Calu3 (cell line): ENCODE data around the gene MT1X. TPM values are rescaled to one million over a fixed set of nuclear protein-coding genes. Genes with fewer than 3 reads are reported as not detected.

ENCODE experiments used
- BruUV-seq: library from RNA; stranded (reverse); fragments of 400-500 nt; replicated peaks from 2 replicates; lab custom pipeline; 2021; lab: Mats Ljungman, UMichigan
- CTCF ChIA-PET: fragments of 300-600 bp; sonication (Branson Sonifier 250); formaldehyde crosslinking; loops from one replicate; lab custom pipeline; 2022; ENCODE audit warnings: antibody characterized with exemption; lab: Charles Lee
- DNase-seq: peaks from one replicate; pipeline ENCODE4 v3.0.0; 2022
- H3K27ac Mint-ChIP-seq: one replicate; pipeline ENCODE4 v1.8.0; 2022; ENCODE audit warnings: mixed read lengths; ENCODE audit not compliant: unreplicated experiment
- H3K27me3 Mint-ChIP-seq: one replicate; pipeline ENCODE4 v1.8.0; 2022; ENCODE audit warnings: mixed read lengths; ENCODE audit not compliant: unreplicated experiment
- H3K36me3 Mint-ChIP-seq: one replicate; pipeline ENCODE4 v1.8.0; 2022; ENCODE audit warnings: mild to moderate bottlenecking, moderate library complexity, mixed read lengths; ENCODE audit not compliant: insufficient read depth, unreplicated experiment
- H3K4me1 Mint-ChIP-seq: one replicate; pipeline ENCODE4 v1.8.0; 2022; ENCODE audit warnings: mild to moderate bottlenecking, low read depth, mixed read lengths; ENCODE audit not compliant: unreplicated experiment
- H3K4me3 Mint-ChIP-seq: one replicate; pipeline ENCODE4 v1.8.0; 2022; ENCODE audit warnings: mild to moderate bottlenecking, low read depth, moderate library complexity, mixed read lengths; ENCODE audit not compliant: unreplicated experiment
- H3K9me3 Mint-ChIP-seq: one replicate; pipeline ENCODE4 v1.8.0; 2022; ENCODE audit warnings: low read depth, mixed read lengths; ENCODE audit not compliant: unreplicated experiment
- intact Hi-C: fragments of 100-400 bp; cut with micrococcal nuclease; formaldehyde crosslinking; loops from one replicate; pipeline ENCODE4 v1.10.0; 2022; ENCODE audit not compliant: unreplicated experiment
- total RNA-seq: library from RNA; stranded (reverse); gene quantifications from 2 replicates; pipeline ENCODE4 v1.2.3, GENCODE V29; 2022
- TF ChIP-seq, protein P1 (sequence below): fragments of 200-600 bp; IDR thresholded peaks from one replicate; pipeline ENCODE4 v1.8.0; 2022; ENCODE audit warnings: antibody characterized with exemption; ENCODE audit not compliant: unreplicated experiment

Gene MT1X
- total RNA-seq, 1 experiment from 2014 or later: 5.3 TPM

DNA sequence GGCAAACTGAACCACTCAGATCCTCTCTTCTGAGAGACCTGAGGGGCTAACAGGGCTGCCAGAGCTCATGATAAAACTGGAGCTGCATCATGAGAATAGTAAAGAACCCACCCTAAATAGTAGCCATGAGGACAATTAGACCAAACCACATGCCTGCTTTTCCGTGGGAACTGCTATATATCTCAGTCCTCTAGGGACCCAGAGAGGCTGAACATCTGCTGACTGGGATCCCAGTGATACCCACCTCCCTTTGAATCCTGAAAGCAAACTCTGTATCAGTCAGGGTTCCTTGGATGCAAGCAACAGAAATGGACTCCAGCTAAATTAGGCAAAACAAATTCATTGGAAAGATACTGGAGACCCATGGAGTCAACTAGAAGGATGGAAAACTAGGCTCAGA is 6.5 kb downstream of the MT1X start:
- H3K4me3 Mint-ChIP-seq: no peak overlapping the region
- peaks cover 13% of the 10 kb centered on the region for H3K27me3 Mint-ChIP-seq
- CTCF ChIA-PET: no interaction called here
- H3K36me3 Mint-ChIP-seq: no peaks in the 10 kb centered on the region
- TF ChIP-seq, protein P1, sequence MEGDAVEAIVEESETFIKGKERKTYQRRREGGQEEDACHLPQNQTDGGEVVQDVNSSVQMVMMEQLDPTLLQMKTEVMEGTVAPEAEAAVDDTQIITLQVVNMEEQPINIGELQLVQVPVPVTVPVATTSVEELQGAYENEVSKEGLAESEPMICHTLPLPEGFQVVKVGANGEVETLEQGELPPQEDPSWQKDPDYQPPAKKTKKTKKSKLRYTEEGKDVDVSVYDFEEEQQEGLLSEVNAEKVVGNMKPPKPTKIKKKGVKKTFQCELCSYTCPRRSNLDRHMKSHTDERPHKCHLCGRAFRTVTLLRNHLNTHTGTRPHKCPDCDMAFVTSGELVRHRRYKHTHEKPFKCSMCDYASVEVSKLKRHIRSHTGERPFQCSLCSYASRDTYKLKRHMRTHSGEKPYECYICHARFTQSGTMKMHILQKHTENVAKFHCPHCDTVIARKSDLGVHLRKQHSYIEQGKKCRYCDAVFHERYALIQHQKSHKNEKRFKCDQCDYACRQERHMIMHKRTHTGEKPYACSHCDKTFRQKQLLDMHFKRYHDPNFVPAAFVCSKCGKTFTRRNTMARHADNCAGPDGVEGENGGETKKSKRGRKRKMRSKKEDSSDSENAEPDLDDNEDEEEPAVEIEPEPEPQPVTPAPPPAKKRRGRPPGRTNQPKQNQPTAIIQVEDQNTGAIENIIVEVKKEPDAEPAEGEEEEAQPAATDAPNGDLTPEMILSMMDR: no peak
- intact Hi-C loops: no loop called here
- BruUV-seq: no TSS peak
- H3K4me1 Mint-ChIP-seq: peaks cover 36% of the 10 kb centered on the region
- H3K27ac Mint-ChIP-seq: no peak overlapping the region
- H3K9me3 Mint-ChIP-seq: no peaks in the 10 kb centered on the region
- DNase-seq: no peak

DNA sequence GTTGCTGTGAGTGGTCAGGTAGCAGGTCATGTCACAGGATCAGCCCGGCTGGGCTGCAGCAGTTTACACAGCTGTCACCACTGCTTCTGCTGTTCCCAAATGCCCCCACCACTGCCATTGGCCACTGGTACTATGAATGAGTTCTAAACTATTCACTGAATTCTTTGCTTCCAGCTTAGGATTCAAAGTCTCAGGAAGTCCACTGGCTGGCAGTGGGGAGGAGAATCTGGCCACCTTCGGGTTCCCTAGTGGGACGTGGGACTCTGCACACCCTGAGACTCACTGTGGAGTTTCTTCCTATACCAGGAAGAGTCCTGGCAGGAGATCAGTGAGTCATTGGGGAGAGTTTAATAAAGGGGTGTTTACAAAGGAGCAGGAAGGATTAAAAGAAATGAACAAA is 6.9 kb downstream of the MT1X start:
- no peaks in the 10 kb centered on the region for H3K9me3 Mint-ChIP-seq
- peaks cover 36% of the 10 kb centered on the region for H3K4me1 Mint-ChIP-seq
- CTCF ChIA-PET: no interaction called here
- H3K4me3 Mint-ChIP-seq: no peak overlapping the region
- H3K27me3 Mint-ChIP-seq: peaks cover 9% of the 10 kb centered on the region
- DNase-seq: no peak
- no peak overlapping the region for H3K27ac Mint-ChIP-seq
- H3K36me3 Mint-ChIP-seq: no peaks in the 10 kb centered on the region
- TF ChIP-seq, protein P1: no peak
- intact Hi-C loops: no loop called here
- no TSS peak for BruUV-seq

DNA sequence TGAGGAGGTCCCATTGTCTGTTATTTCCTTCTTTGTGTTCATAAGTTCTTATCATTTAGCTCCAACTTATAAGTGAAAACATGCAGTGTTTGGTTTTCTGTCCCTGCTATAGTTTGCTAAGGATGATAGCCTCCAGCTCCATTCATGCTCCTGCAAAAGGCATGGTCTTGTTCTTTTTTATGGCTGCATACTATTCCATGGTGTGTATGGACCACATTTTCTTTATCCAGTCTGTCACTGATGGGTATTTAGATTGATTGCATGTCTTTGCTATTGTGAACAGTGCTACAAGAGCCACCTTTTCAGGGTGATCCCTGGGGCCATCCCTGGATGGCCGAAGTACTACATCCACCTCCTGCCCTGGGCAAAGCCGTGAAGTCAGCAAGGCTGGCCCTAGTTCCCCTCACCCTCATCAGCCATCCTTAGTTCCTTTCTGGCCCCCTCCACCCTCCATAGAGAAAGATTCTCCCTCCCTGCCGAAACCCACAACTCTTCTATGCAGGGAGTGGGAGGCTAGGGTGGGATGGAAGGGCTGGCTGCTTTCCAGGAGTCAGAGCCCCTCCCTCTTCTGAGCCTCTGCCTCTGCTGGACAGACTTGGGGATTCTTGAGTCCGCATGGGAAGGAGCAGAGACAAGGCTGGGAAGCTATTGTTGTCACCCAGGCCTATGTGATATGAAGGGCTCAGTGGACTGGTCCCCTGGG is 8.3 kb downstream of the MT1X start:
- H3K27ac Mint-ChIP-seq: no peak overlapping the region
- CTCF ChIA-PET: interaction anchor here (0.9 kb wide), 1 partner anchor 87 kb away, joined by 6 read pairs; no protein-coding TSS in a partner anchor

DNA sequence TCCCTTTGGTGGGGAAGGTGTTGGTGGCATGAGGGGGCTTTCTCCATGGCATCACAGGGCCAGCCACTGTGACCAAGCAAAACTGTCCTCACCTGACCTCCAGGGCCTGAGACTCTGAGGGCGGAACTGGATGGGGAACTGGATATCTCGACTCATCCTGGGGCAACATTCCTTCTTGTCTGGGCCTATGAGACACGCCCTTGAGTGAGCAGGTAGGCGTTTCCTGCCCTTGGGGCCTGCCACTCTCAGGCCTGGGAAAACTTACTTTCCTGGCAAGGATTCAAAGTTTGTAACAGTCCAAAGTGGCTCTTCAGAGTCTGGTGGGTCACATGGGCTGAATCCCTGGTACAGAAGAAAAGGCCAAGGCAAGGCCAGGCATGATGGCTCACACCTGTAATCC is 9.6 kb downstream of the MT1X start:
- no TSS peak for BruUV-seq
- intact Hi-C loops: no loop called here
- H3K27me3 Mint-ChIP-seq: no peaks in the 10 kb centered on the region
- H3K9me3 Mint-ChIP-seq: no peaks in the 10 kb centered on the region
- peak; percentile 74 for DNase-seq
- H3K4me1 Mint-ChIP-seq: peaks cover 36% of the 10 kb centered on the region
- TF ChIP-seq, protein P1: no peak
- peak overlapping the region; percentile 19 for H3K27ac Mint-ChIP-seq
- no peaks in the 10 kb centered on the region for H3K36me3 Mint-ChIP-seq
- H3K4me3 Mint-ChIP-seq: no peak overlapping the region
- CTCF ChIA-PET: interaction anchor here (1.0 kb wide), 1 partner anchor 10 kb away, joined by 3 read pairs; no protein-coding TSS in a partner anchor

More for the DNA sequence above, 8.3 kb downstream of the MT1X start:
- DNase-seq: no peak
- Mint-ChIP-seq H3K27me3 (no peaks in the 10 kb centered on the region), H3K36me3 (no peaks in the 10 kb centered on the region), H3K4me3 (no peak overlapping the region), H3K9me3 (no peaks in the 10 kb centered on the region), H3K4me1 (peaks cover 36% of the 10 kb centered on the region)
- intact Hi-C loops: no loop called here
- TF ChIP-seq, protein P1: no peak
- no TSS peak for BruUV-seq
